Esophagus squamous epithelium (tissue), 4 donors: ENCODE measurements around the gene UNC5C.

ENCODE experiments used
- CTCF ChIP-seq, 6 experiments: fragments of 450-650 bp in 4 of 6; fragments of 200-600 bp in 2 of 6; sonication (generic) in 2 of 6; IDR thresholded peaks; one replicate each; pipeline ENCODE4 v1.5.1; 2016 to 2019; ENCODE audit warnings: antibody characterized with exemption in 6 of 6, mild to moderate bottlenecking in 4 of 6, moderate library complexity in 4 of 6
- POLR2A ChIP-seq, 4 donors: fragments of 450-650 bp; IDR thresholded peaks; one replicate each; pipeline ENCODE4 v1.6.1; 2017; ENCODE audit warnings: antibody characterized with exemption in 4 of 4, mild to moderate bottlenecking in 4 of 4, moderate library complexity in 3 of 4

GRCh38 chr4:95288552-95288951 lies 260.2 kb downstream of the UNC5C start:
- TF ChIP-seq CTCF (IDR thresholded peaks at IDR 0.05) (no peak), POLR2A (IDR thresholded peaks at IDR 0.05) (no peak)
